Tibial artery (tissue), 4 donors: ENCODE data around the gene LSAMP.

Experiments
- DNase-seq, 2 donors: peaks; one replicate each; pipeline ENCODE4 v3.0.0-alpha.2; 2019
- H3K27ac ChIP-seq, 2 donors: fragments of 200-600 bp; sonication (generic) in 1 of 2; 1 replicate in 1 of 2; 2 replicates in 1 of 2; pipeline ENCODE4 v1.5.1; 2018 to 2019; ENCODE audit warnings: mild to moderate bottlenecking in 1 of 2
- H3K27me3 ChIP-seq, 2 donors: fragments of 200-600 bp; sonication (generic) in 1 of 2; one replicate each; pipeline versions ENCODE4 v1.5.1 to v1.6.0; 2016 to 2019
- H3K36me3 ChIP-seq, 3 donors: fragments of 200-600 bp; sonication (generic) in 2 of 3; one replicate each; pipeline ENCODE4 v1.5.1; 2016 to 2019; ENCODE audit warnings: mild to moderate bottlenecking in 2 of 3
- H3K4me1 ChIP-seq, 4 donors: fragments of 200-600 bp; sonication (generic) in 2 of 4; 1 replicate in 3 of 4; 2 replicates in 1 of 4; pipeline ENCODE4 v1.5.1; 2016 to 2019
- H3K4me3 ChIP-seq, 2 donors: fragments of 200-600 bp; sonication (generic) in 1 of 2; 1 replicate in 1 of 2; 2 replicates in 1 of 2; pipeline ENCODE4 v1.5.1; 2018 to 2019; ENCODE audit warnings: mild to moderate bottlenecking in 2 of 2
- H3K9me3 ChIP-seq, 3 donors: fragments of 200-600 bp; sonication (generic) in 1 of 3; one replicate each; pipeline ENCODE4 v1.5.1; 2016 to 2019
- CTCF ChIP-seq, 2 experiments: fragments of 200-600 bp in 1 of 2; fragments of 450-650 bp in 1 of 2; IDR thresholded peaks; one replicate each; pipeline ENCODE4 v1.5.1; 2017 to 2019; ENCODE audit warnings: antibody characterized with exemption in 2 of 2, mild to moderate bottlenecking in 1 of 2, moderate library complexity in 1 of 2
- intact Hi-C: fragments of 100-400 bp; cut with DNase I; formaldehyde crosslinking; loops from one replicate; pipeline ENCODE4 v1.15.0; 2023; ENCODE audit warnings: low total_unique reads

LSAMP gene

GRCh38 chr3:115986555-115987207 is 458.6 kb downstream of the LSAMP start:
- no peak for TF ChIP-seq CTCF (IDR thresholded peaks at IDR 0.05)
- Histone ChIP-seq H3K9me3 (no peaks in the 10 kb centered on the region), H3K27me3 (no peaks in the 10 kb centered on the region), H3K36me3 (no peaks in the 10 kb centered on the region), H3K4me3 (no peak overlapping the region), H3K4me1 (no peaks in the 10 kb centered on the region), H3K27ac (no peak overlapping the region)
- intact Hi-C loops: no loop called here
- DNase-seq: no peak

GRCh38 chr3:115982629-115983028 is 462.7 kb downstream of the LSAMP start:
- TF ChIP-seq CTCF (IDR thresholded peaks at IDR 0.05): no peak
- Histone ChIP-seq H3K4me3 (no peak overlapping the region), H3K4me1 (no peaks in the 10 kb centered on the region), H3K27ac (no peak overlapping the region), H3K27me3 (no peaks in the 10 kb centered on the region), H3K9me3 (no peaks in the 10 kb centered on the region), H3K36me3 (no peaks in the 10 kb centered on the region)
- intact Hi-C loops: no loop called here
- no peak for DNase-seq

DNA sequence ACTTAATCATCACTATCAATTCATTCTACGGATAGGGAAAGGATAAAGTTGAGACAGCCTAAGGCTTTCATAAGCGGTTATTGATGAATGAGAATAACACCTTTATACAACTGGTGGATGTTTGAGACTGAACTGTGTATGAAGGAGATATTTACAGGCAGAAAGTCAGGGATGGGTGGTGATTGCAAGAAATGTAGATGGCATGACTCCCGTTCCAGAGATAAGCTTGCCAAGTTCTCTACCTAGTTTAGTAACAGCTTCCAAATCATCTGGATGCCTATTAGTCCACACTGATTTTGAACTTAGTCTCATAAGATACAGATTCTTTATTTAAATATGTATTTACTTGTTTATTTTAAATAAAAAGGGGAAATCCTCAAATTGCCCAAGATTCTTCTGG is 463.2 kb downstream of the LSAMP start:
- H3K4me1 ChIP-seq: no peaks in the 10 kb centered on the region
- no peaks in the 10 kb centered on the region for H3K27me3 ChIP-seq
- H3K36me3 ChIP-seq: no peaks in the 10 kb centered on the region
- intact Hi-C loops: no loop called here
- TF ChIP-seq CTCF (IDR thresholded peaks at IDR 0.05): no peak
- no peak overlapping the region for H3K4me3 ChIP-seq
- no peaks in the 10 kb centered on the region for H3K9me3 ChIP-seq
- H3K27ac ChIP-seq: no peak overlapping the region
- DNase-seq: no peak

- no peak for TF ChIP-seq CTCF (IDR thresholded peaks at IDR 0.05)
- intact Hi-C loops: no loop called here
- Histone ChIP-seq H3K36me3 (no peaks in the 10 kb centered on the region), H3K27ac (no peak overlapping the region), H3K27me3 (no peaks in the 10 kb centered on the region), H3K4me3 (no peak overlapping the region), H3K4me1 (no peaks in the 10 kb centered on the region), H3K9me3 (no peaks in the 10 kb centered on the region)
- no peak for DNase-seq
Observed at GRCh38 chr3:115980709-115981108, 464.6 kb downstream of the LSAMP start.

GRCh38 chr3:115977866-115978265 is 467.4 kb downstream of the LSAMP start:
- Histone ChIP-seq H3K27ac (no peak overlapping the region), H3K36me3 (no peaks in the 10 kb centered on the region), H3K9me3 (no peaks in the 10 kb centered on the region), H3K27me3 (no peaks in the 10 kb centered on the region), H3K4me1 (no peaks in the 10 kb centered on the region), H3K4me3 (no peak overlapping the region)
- no peak for DNase-seq
- intact Hi-C loops: no loop called here
- no peak for TF ChIP-seq CTCF (IDR thresholded peaks at IDR 0.05)

DNA sequence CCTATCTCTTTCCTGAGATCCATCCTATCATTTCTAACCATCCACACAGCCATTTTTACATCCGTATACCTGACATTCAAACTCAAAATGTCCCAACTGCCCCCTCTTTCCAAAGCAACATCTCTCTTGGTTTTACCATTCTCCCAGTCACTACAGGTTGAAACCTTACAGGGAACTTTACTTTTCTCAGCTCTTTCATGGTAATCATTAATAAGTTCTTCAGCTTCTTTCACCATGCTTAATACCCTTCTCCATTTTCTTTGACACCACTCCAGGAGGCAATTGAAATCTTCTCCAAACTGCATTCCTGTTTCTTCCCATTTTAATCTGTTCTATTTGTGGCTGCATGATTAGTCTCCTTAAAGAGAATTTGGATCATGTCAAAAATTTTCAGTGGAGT is 469.5 kb downstream of the LSAMP start:
- H3K27me3 ChIP-seq: no peaks in the 10 kb centered on the region
- no peak for DNase-seq
- no peak for TF ChIP-seq CTCF (IDR thresholded peaks at IDR 0.05)
- intact Hi-C loops: no loop called here
- H3K9me3 ChIP-seq: no peaks in the 10 kb centered on the region
- no peak overlapping the region for H3K4me3 ChIP-seq
- H3K4me1 ChIP-seq: no peaks in the 10 kb centered on the region
- H3K36me3 ChIP-seq: no peaks in the 10 kb centered on the region
- H3K27ac ChIP-seq: no peak overlapping the region
